Activated naive CD4-positive, alpha-beta T cell treated with anti-CD3 and anti-CD28 coated beads for 36 hours (primary cell): ENCODE measurements around the gene LRRN2. TPM values are rescaled to one million over a fixed set of nuclear protein-coding genes. Genes with fewer than 3 reads are reported as not detected.
"Not testable (repeated sequence)": the region's sequence is repeated elsewhere in the genome, so short reads cannot be mapped to it uniquely, and the experiment has no call there.

Source experiments
- CTCF ChIA-PET: fragments of 350-600 bp; sonication (Branson Sonifier 250); formaldehyde crosslinking; loops from one replicate; lab custom pipeline; 2021; ENCODE audit warnings: antibody characterized with exemption; lab: Charles Lee
- DNase-seq: peaks from one replicate; pipeline ENCODE4 v3.0.0-alpha.2; 2020
- H3K27ac Mint-ChIP-seq: one replicate; pipeline ENCODE4 v1.8.0; 2021; ENCODE audit warnings: mild to moderate bottlenecking, mixed read lengths
- H3K27me3 Mint-ChIP-seq: one replicate; pipeline ENCODE4 v1.8.0; 2021; ENCODE audit warnings: low read depth, mixed read lengths
- H3K36me3 Mint-ChIP-seq: one replicate; pipeline ENCODE4 v1.8.0; 2021; ENCODE audit warnings: low read depth, mixed read lengths
- H3K4me1 Mint-ChIP-seq: one replicate; pipeline ENCODE4 v1.8.0; 2021; ENCODE audit warnings: low read depth, mixed read lengths
- H3K4me3 Mint-ChIP-seq: one replicate; pipeline ENCODE4 v1.8.0; 2021; ENCODE audit warnings: mild to moderate bottlenecking, moderate library complexity, mixed read lengths
- H3K9me3 Mint-ChIP-seq: one replicate; pipeline ENCODE4 v1.8.0; 2021; ENCODE audit warnings: mixed read lengths
- intact Hi-C: fragments of 100-400 bp; cut with micrococcal nuclease; formaldehyde crosslinking; loops from one replicate; pipeline ENCODE4 v1.15.1; 2023
- total RNA-seq, 2 experiments: library from RNA; stranded (reverse); gene quantifications; one replicate each; pipeline ENCODE4 v1.2.3, GENCODE V29; 2021

LRRN2 gene
- total RNA-seq, 2 experiments from 2014 or later, result not detected

GRCh38 chr1:204697893-204698292 lies 12.4 kb upstream of the LRRN2 start:
- H3K27me3 Mint-ChIP-seq, result no peaks in the 10 kb centered on the region
- no peaks in the 10 kb centered on the region for H3K9me3 Mint-ChIP-seq
- DNase-seq, result no peak
- intact Hi-C loops, result no loop called here
- H3K27ac Mint-ChIP-seq, result no peak overlapping the region
- no peaks in the 10 kb centered on the region for H3K36me3 Mint-ChIP-seq
- H3K4me1 Mint-ChIP-seq, result no peaks in the 10 kb centered on the region
- CTCF ChIA-PET, result interaction anchor here (1.1 kb wide), 1 partner anchor 65 kb away, joined by 3 read pairs; no protein-coding TSS in a partner anchor
- no peak overlapping the region for H3K4me3 Mint-ChIP-seq

DNA sequence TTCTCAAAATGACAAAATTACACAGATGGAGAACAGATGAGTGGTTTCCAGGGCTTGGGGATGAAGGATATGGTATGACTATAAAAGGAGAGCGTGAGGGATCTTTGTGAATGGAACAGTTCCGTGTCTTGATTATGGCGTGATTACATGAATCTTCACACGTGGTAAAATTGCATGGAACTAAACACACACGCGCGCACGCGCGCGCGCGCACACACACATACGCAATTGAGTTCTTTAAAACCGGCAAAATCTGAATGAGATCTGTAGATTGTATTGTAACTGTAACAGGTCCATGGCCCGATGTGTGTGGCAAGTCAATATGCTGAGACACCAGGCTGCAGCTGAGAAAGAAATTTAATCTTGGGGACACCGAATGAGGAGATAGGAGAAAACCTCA lies 11.1 kb upstream of the LRRN2 start:
- H3K27me3 Mint-ChIP-seq, result no peaks in the 10 kb centered on the region
- intact Hi-C loops, result no loop called here
- CTCF ChIA-PET, result no interaction called here
- DNase-seq, result no peak
- no peak overlapping the region for H3K4me3 Mint-ChIP-seq
- H3K27ac Mint-ChIP-seq, result no peak overlapping the region
- H3K36me3 Mint-ChIP-seq, result no peaks in the 10 kb centered on the region
- H3K4me1 Mint-ChIP-seq, result peaks cover 8% of the 10 kb centered on the region
- H3K9me3 Mint-ChIP-seq, result no peaks in the 10 kb centered on the region

- Mint-ChIP-seq H3K27ac (no peak overlapping the region), H3K36me3 (no peaks in the 10 kb centered on the region)
- CTCF ChIA-PET, result interaction anchor here (1.0 kb wide), 1 partner anchor 9 kb away, joined by 3 read pairs; no protein-coding TSS in a partner anchor
These were observed 10.2 kb upstream of the LRRN2 start for GRCh38 chr1:204695692-204696091.

DNA sequence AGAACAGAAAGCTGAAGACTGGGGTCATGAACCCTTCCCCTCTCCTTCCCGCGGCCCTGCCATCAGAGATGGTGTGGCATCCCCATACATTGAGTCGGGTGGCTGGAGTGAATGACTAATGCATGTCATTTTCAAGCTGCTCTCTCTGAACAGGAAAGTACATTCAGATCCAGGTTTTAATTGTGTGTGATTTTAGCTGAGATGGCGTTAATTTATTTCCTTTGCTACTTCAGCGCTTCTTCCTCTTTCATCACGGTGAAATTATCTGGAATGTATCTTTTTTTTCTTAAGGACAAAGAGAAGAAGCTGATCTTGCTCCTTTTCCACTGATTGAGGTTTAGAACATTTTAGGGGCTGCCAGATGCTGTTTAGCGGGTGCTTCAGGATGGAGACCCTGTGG lies 8.6 kb upstream of the LRRN2 start:
- CTCF ChIA-PET, result interaction anchor here (0.9 kb wide), 1 partner anchor 113 kb away, joined by 3 read pairs; no protein-coding TSS in a partner anchor
- Mint-ChIP-seq H3K9me3 (no peaks in the 10 kb centered on the region), H3K4me1 (peaks cover 9% of the 10 kb centered on the region), H3K4me3 (no peak overlapping the region), H3K36me3 (no peaks in the 10 kb centered on the region), H3K27ac (no peak overlapping the region), H3K27me3 (no peaks in the 10 kb centered on the region)
- DNase-seq, result no peak
- intact Hi-C loops, result loop anchor here (5.0 kb wide), 2 partner anchors 68 to 127 kb away; no protein-coding TSS in a partner anchor

More at GRCh38 chr1:204695692-204696091, 10.2 kb upstream of the LRRN2 start:
- Mint-ChIP-seq H3K4me1 (peaks cover 9% of the 10 kb centered on the region), H3K9me3 (no peaks in the 10 kb centered on the region), H3K27me3 (no peaks in the 10 kb centered on the region), H3K4me3 (no peak overlapping the region)
- DNase-seq, result no peak
- intact Hi-C loops, result no loop called here

DNA sequence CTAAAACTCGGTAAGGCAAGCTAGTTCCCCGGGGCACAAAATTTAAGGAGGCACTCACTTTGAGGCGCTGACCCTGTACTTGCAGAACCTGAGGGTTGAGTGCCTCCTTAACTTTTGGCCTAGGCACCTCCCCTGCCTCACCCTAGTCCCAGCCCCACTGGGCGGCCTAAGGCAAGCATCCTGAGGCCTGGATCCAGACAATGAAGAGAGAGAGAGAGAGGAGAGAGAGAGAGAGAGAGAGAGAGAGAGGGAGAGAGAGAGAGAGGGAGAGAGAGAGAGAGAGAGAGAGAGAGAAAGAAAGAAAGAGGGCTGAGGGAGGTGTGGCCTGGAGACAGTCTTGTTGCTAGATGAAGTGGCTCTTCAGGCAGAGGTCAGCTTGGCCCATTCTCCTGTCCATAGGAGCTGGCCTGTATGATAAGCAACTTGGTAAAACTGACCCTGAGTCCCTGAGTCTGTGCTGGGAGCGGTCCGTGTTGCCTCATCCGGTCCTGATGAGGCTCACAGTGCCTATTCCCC lies 7.4 kb upstream of the LRRN2 start:
- CTCF ChIA-PET, result interaction anchor here (0.6 to 2.1 kb wide), 3 partner anchors 19 to 114 kb away, joined by 4 to 12 read pairs (median 6); no protein-coding TSS in a partner anchor
- no peak overlapping the region for H3K27ac Mint-ChIP-seq

GRCh38 chr1:204692325-204692840 lies 6.8 kb upstream of the LRRN2 start:
- Mint-ChIP-seq H3K9me3 (no peaks in the 10 kb centered on the region), H3K36me3 (no peaks in the 10 kb centered on the region), H3K4me1 (peaks cover 9% of the 10 kb centered on the region), H3K27me3 (peaks cover 2% of the 10 kb centered on the region), H3K4me3 (no peak overlapping the region), H3K27ac (no peak overlapping the region)
- intact Hi-C loops, result loop anchor here (5.0 kb wide), 2 partner anchors 70 to 125 kb away; no protein-coding TSS in a partner anchor
- CTCF ChIA-PET, result interaction anchor here (0.6 to 2.1 kb wide), 2 partner anchors 18 to 115 kb away, joined by 6 to 12 read pairs; no protein-coding TSS in a partner anchor
- no peak for DNase-seq

More for the DNA sequence above, 7.4 kb upstream of the LRRN2 start:
- no peaks in the 10 kb centered on the region for H3K9me3 Mint-ChIP-seq
- no peak overlapping the region for H3K4me3 Mint-ChIP-seq
- H3K4me1 Mint-ChIP-seq, result peaks cover 9% of the 10 kb centered on the region
- H3K36me3 Mint-ChIP-seq, result no peaks in the 10 kb centered on the region
- peaks cover 2% of the 10 kb centered on the region for H3K27me3 Mint-ChIP-seq
- intact Hi-C loops, result loop anchor here (5.0 kb wide), 2 partner anchors 69 to 126 kb away; no protein-coding TSS in a partner anchor
- DNase-seq, result no peak

- intact Hi-C loops, result loop anchor here (5.0 kb wide), 2 partner anchors 71 to 124 kb away; no protein-coding TSS in a partner anchor
- H3K4me3 Mint-ChIP-seq, H3K4me1 Mint-ChIP-seq, H3K36me3 Mint-ChIP-seq, DNase-seq, H3K27me3 Mint-ChIP-seq, H3K9me3 Mint-ChIP-seq, H3K27ac Mint-ChIP-seq: not testable (repeated sequence)
- CTCF ChIA-PET, result interaction anchor here (2.1 kb wide), 1 partner anchor 116 kb away, joined by 12 read pairs; no protein-coding TSS in a partner anchor
These were observed 5.8 kb upstream of the LRRN2 start for GRCh38 chr1:204691328-204691730.

- Mint-ChIP-seq H3K27ac (no peak overlapping the region), H3K27me3 (peaks cover 27% of the 10 kb centered on the region), H3K4me1 (peaks cover 17% of the 10 kb centered on the region), H3K4me3 (no peak overlapping the region), H3K9me3 (no peaks in the 10 kb centered on the region), H3K36me3 (no peaks in the 10 kb centered on the region)
- intact Hi-C loops, result no loop called here
- CTCF ChIA-PET, result no interaction called here
- no peak for DNase-seq
These were observed 3.2 kb upstream of the LRRN2 start for GRCh38 chr1:204688776-204689175.

DNA sequence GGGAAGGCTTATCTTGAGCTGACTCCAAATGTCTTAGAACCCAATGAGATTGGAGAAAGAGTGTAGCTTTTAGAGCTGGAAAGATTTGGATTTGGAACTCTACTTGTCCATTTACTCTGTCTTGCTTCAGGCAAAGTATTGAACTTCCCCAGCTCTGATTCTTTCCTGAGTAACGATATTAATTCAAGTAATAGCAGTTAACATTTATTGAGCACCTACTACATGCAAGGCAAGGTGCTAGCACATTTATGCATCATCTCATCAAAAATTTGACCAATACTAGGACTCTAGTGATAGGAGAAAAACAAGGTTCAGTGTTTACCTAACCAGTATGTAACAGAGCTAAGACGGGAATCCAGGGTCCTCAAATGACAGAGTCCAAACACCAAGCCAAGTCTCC lies 2.5 kb upstream of the LRRN2 start:
- intact Hi-C loops, result no loop called here

DNA sequence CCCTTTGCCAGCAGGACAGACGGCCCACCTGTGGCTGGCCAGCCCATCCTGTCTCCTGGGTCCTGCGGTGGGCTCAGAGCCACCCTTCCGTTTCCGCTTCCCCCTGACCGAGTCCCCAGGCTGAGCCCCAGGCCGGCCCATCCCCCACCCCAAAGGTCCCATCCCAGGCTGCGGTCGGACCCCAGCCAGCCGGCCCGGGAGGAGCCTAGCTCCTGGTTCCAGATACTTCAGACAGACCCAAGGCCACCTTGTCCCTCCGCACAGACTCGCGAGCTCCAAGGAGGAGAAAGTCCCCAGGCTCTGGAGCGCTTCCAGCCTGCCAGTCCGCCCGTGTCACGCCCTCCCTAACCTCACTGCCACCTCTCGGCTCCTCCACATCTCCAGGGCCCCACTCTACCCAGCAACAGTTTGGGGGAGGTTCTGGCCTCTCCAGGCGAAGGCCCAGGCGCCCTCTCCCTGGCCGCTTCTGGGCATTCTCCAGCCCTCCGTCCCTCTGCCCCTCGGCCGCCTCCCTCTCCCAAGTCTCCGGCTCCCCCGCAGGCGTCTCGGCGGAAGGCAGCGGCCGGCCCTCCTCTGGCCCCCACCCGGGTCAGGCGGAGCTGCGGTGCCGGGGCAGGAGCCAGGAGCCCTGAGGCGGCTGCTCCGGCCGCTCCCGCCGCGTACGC lies 835 bp downstream of the LRRN2 start:
- Mint-ChIP-seq H3K4me1 (peaks cover 8% of the 10 kb centered on the region), H3K27ac (no peak overlapping the region), H3K4me3 (peak overlapping the region; percentile 55), H3K9me3 (no peaks in the 10 kb centered on the region), H3K27me3 (peaks cover 34% of the 10 kb centered on the region), H3K36me3 (no peaks in the 10 kb centered on the region)
- DNase-seq, result no peak
- CTCF ChIA-PET, result interaction anchor here (0.6 to 2.3 kb wide), 3 partner anchors 79 to 122 kb away, joined by 3 to 5 read pairs (median 3); no protein-coding TSS in a partner anchor
- intact Hi-C loops, result no loop called here

More for the DNA sequence above, 2.5 kb upstream of the LRRN2 start:
- no peak overlapping the region for H3K4me3 Mint-ChIP-seq
- H3K27ac Mint-ChIP-seq, result no peak overlapping the region
- H3K4me1 Mint-ChIP-seq, result peaks cover 17% of the 10 kb centered on the region
- H3K36me3 Mint-ChIP-seq, result no peaks in the 10 kb centered on the region
- peaks cover 32% of the 10 kb centered on the region for H3K27me3 Mint-ChIP-seq
- no peaks in the 10 kb centered on the region for H3K9me3 Mint-ChIP-seq
- CTCF ChIA-PET, result no interaction called here
- no peak for DNase-seq

DNA sequence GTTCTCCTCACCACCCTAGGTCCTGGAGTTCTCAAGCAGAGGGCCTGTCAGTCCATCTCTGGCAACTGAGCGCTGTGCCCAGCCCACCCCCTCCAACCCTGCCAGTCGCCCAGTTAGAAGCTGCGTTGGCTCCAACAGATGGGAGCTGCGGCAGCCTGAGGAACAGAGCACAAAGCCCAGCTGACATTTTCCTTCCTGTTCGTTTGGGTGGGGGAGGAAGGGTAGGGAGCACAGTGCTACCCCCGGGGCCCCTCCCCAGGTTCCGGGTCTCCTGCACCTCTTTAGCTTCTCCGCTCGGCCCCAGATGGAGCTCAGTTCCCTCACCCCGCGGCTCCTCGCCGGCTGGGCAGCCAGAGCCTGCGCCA lies 1.4 kb downstream of the LRRN2 start:
- Mint-ChIP-seq H3K27ac (no peak overlapping the region), H3K36me3 (no peaks in the 10 kb centered on the region), H3K4me1 (peaks cover 8% of the 10 kb centered on the region), H3K27me3 (peaks cover 34% of the 10 kb centered on the region), H3K4me3 (peak overlapping the region; percentile 29), H3K9me3 (no peaks in the 10 kb centered on the region)
- no peak for DNase-seq
- intact Hi-C loops, result no loop called here
- CTCF ChIA-PET, result interaction anchor here (0.6 to 2.3 kb wide), 2 partner anchors 80 to 123 kb away, joined by 3 to 5 read pairs; no protein-coding TSS in a partner anchor
